ENCODE results near the gene FAHD2B.
"Not testable (repeated sequence)": the region's sequence is repeated elsewhere in the genome, so short reads cannot be mapped to it uniquely, and the experiment has no call there.

GRCh38 chr2:97112320-97113049 is 17.8 kb upstream of the FAHD2B start:
- TF ChIP-seq POLR2A (IDR thresholded peaks at IDR 0.05) = not testable (repeated sequence)
- peak; percentile 90 to 100 (median 98) for TF ChIP-seq CTCF (IDR thresholded peaks at IDR 0.05)
